Neural cell (in vitro differentiated cells): Measurements from ENCODE around the gene PHF24.

Experiments
- CTCF ChIP-seq: fragments of 450-650 bp; IDR thresholded peaks from 2 replicates; pipeline ENCODE4 v1.5.1; 2014; ENCODE audit warnings: antibody characterized with exemption, mild to moderate bottlenecking, moderate library complexity; ENCODE audit not compliant: poor library complexity, severe bottlenecking
- EP300 ChIP-seq: fragments of 450-650 bp; conservative IDR thresholded peaks from 2 replicates; pipeline ENCODE4 v1.6.1; 2014; ENCODE audit warnings: antibody characterized with exemption, mild to moderate bottlenecking, moderate library complexity; ENCODE audit not compliant: poor library complexity, severe bottlenecking
- POLR2AphosphoS5 ChIP-seq: IDR thresholded peaks from 2 replicates; pipeline ENCODE4 v1.6.1; 2012
- RAD21 ChIP-seq: fragments of 450-650 bp; conservative IDR thresholded peaks from 2 replicates; pipeline ENCODE4 v1.6.1; 2014; ENCODE audit warnings: antibody characterized with exemption, mild to moderate bottlenecking, moderate library complexity

DNA sequence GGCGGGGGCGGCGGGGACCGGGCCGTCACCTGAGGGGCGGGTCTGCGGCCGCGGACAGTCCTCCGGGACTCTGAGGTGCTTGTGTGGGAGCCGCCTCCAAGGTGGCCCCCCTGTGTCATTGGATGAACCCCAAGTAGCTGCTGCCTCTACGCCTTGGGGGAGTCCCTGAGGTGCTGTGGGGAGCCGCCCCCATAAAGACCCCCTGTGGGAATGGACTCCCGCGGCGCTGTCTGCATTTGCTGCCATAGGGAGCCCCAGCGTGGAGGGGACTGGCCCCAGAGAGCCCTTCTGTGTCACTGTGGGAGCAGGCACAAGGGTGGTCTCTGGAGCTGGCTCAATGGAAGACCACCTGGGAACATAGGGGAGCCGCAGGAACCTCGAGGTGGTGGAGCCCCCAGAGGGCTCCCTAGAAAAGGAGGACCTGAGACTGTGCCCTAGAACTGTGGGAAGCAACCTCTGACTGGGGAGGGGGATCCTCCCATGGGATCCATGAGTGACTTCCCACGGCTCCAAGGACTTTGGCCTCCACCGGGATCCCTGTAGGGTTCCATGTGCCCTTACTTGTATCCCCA is 412 bp downstream of the PHF24 start:
- no peak for TF ChIP-seq POLR2AphosphoS5
- TF ChIP-seq RAD21, result no peak
- TF ChIP-seq CTCF, result no peak
- TF ChIP-seq EP300, result no peak
